HepG2 (cell line): ENCODE results near the gene DGKG. TPM values are rescaled to one million over a fixed set of nuclear protein-coding genes. Genes with fewer than 3 reads are reported as not detected.
A peak's percentile ranks its signal among the peaks of the same experiment; 100 is the strongest.

Experiments
- AKAP8 ChIP-seq: sonication (generic); formaldehyde crosslinking; IDR thresholded peaks from 2 replicates; pipeline ENCODE4 v1.5.1; 2020; ENCODE audit warnings: mild to moderate bottlenecking, missing genetic modification reagents
- DBP ChIP-seq: sonication (generic); formaldehyde crosslinking; IDR thresholded peaks from 2 replicates; pipeline ENCODE4 v1.4.0; 2020; ENCODE audit warnings: missing genetic modification reagents; ENCODE audit errors: not compliant biosample characterization
- ESRRA ChIP-seq: sonication (generic); formaldehyde crosslinking; IDR thresholded peaks from 2 replicates; pipeline ENCODE4 v1.5.1; 2020; ENCODE audit warnings: mild to moderate bottlenecking, low read depth, missing genetic modification reagents
- GATA4 ChIP-seq: sonication (generic); IDR thresholded peaks from 2 replicates; pipeline ENCODE4 v1.6.1; 2016; ENCODE audit warnings: antibody characterized with exemption, low read depth, borderline replicate concordance
- GRHL1 ChIP-seq: sonication (generic); formaldehyde crosslinking; conservative IDR thresholded peaks from 2 replicates; pipeline ENCODE4 v1.8.0; 2022; ENCODE audit warnings: missing genetic modification reagents
- HDAC2 ChIP-seq: sonication (generic); formaldehyde crosslinking; IDR thresholded peaks from 2 replicates; pipeline ENCODE4 v1.4.0; 2020; ENCODE audit warnings: missing genetic modification reagents
- HES4 ChIP-seq: sonication (generic); formaldehyde crosslinking; IDR thresholded peaks from 2 replicates; pipeline ENCODE4 v1.9.0; 2021; ENCODE audit warnings: mild to moderate bottlenecking, missing genetic modification reagents, borderline replicate concordance
- KAT2B ChIP-seq: fragments of 150-350 bp; IDR thresholded peaks from 2 replicates; pipeline ENCODE4 v1.6.1; 2014; ENCODE audit warnings: low read depth, low read length, borderline replicate concordance
- KDM1A ChIP-seq: IDR thresholded peaks from 2 replicates; pipeline ENCODE4 v1.6.1; 2016; ENCODE audit warnings: missing compliant biosample characterization
- KLF6 ChIP-seq: IDR thresholded peaks from 2 replicates; pipeline ENCODE4 v1.8.0; 2016; ENCODE audit warnings: missing biosample characterization, missing genetic modification reagents
- NPAS2 ChIP-seq: sonication (generic); formaldehyde crosslinking; IDR thresholded peaks from 2 replicates; pipeline ENCODE4 v1.8.0; 2022; ENCODE audit warnings: mild to moderate bottlenecking, missing genetic modification reagents, borderline replicate concordance
- TSC22D2 ChIP-seq: sonication (generic); formaldehyde crosslinking; IDR thresholded peaks from 2 replicates; pipeline ENCODE4 v1.5.1; 2020; ENCODE audit warnings: missing genetic modification reagents, mild to moderate bottlenecking, borderline replicate concordance
- ZBTB8A ChIP-seq: sonication (generic); formaldehyde crosslinking; IDR thresholded peaks from 2 replicates; pipeline ENCODE4 v1.4.0; 2020; ENCODE audit warnings: mild to moderate bottlenecking, low read depth, missing genetic modification reagents, borderline replicate concordance
- ZMYM3 ChIP-seq: sonication (generic); formaldehyde crosslinking; IDR thresholded peaks from 2 replicates; pipeline ENCODE4 v1.5.1; 2020; ENCODE audit warnings: mild to moderate bottlenecking, missing genetic modification reagents
- ZNF235 ChIP-seq: sonication (generic); formaldehyde crosslinking; IDR thresholded peaks from 2 replicates; pipeline ENCODE4 v1.8.1; 2023; ENCODE audit warnings: mild to moderate bottlenecking, missing genetic modification reagents, borderline replicate concordance
- ZNF337 ChIP-seq: sonication (generic); formaldehyde crosslinking; IDR thresholded peaks from 2 replicates; pipeline ENCODE4 v1.5.1; 2020; ENCODE audit warnings: missing genetic modification reagents, low read depth, mild to moderate bottlenecking, borderline replicate concordance
- ZNF382 ChIP-seq: sonication (generic); formaldehyde crosslinking; IDR thresholded peaks from 2 replicates; pipeline ENCODE4 v1.5.0; 2020; ENCODE audit warnings: missing genetic modification reagents, mild to moderate bottlenecking, borderline replicate concordance
- ZNF543 ChIP-seq: sonication (generic); formaldehyde crosslinking; IDR thresholded peaks from 2 replicates; pipeline ENCODE4 v1.4.0; 2020; ENCODE audit warnings: mild to moderate bottlenecking, missing genetic modification reagents
- ZNF704 ChIP-seq: sonication (generic); formaldehyde crosslinking; IDR thresholded peaks from 2 replicates; pipeline ENCODE4 v1.8.1; 2023; ENCODE audit warnings: mild to moderate bottlenecking, inconsistent platforms, moderate library complexity, missing genetic modification reagents, borderline replicate concordance
- ZNF775 ChIP-seq: sonication (generic); formaldehyde crosslinking; IDR thresholded peaks from 2 replicates; pipeline ENCODE4 v1.4.0; 2020; ENCODE audit warnings: missing genetic modification reagents, mild to moderate bottlenecking, moderate library complexity, borderline replicate concordance
- polyA plus RNA-seq, 8 experiments: library from polyadenylated mRNA; depleted of rRNA in 3 of 8; stranded (reverse) in 7 of 8; unstranded in 1 of 8; fragments of >200 nt; fragmentation: Illumina TruSeq in 4 of 8; extraction: Trizol in 4 of 8; gene quantifications; 2 replicates each; pipeline versions ENCODE4 v1.2.1 to v1.2.3, GENCODE V29; 2011 to 2016; ENCODE audit warnings: low read depth in 4 of 8, missing spikeins in 1 of 8, mixed read lengths in 1 of 8; ENCODE audit not compliant: insufficient read depth in 1 of 8
- total RNA-seq, 5 experiments: library from RNA; depleted of rRNA; stranded (reverse); fragments of >200 nt; fragmentation: Illumina TruSeq; extraction: Trizol; gene quantifications; 2 replicates each; pipeline ENCODE4 v1.2.3, GENCODE V29; 2016; ENCODE audit warnings: low read depth in 1 of 5
- TF ChIP-seq, protein P1 (sequence below): sonication (generic); formaldehyde crosslinking; IDR thresholded peaks from 2 replicates; pipeline ENCODE4 v1.4.0; 2020; ENCODE audit warnings: mild to moderate bottlenecking, low read depth, missing genetic modification reagents
- TF ChIP-seq, protein P2 (sequence below): sonication (generic); formaldehyde crosslinking; IDR thresholded peaks from 2 replicates; pipeline ENCODE4 v1.8.1; 2023; ENCODE audit warnings: mild to moderate bottlenecking, missing genetic modification reagents, borderline replicate concordance
- TF ChIP-seq, protein P3 (sequence below): sonication (generic); formaldehyde crosslinking; IDR thresholded peaks from 2 replicates; pipeline ENCODE4 v1.8.0; 2022; ENCODE audit warnings: mild to moderate bottlenecking, missing genetic modification reagents, moderate library complexity

Gene DGKG
- total and polyA plus RNA-seq, 2 of the 13 experiments (the other 11 are each of a cell fraction or from before 2014, with no cell fraction given): 3.8 to 6.2 TPM

GRCh38 chr3:186108106-186108940 is 253.7 kb downstream of the DGKG start (continued):
- TF ChIP-seq HDAC2 (CRISPR knock-in tag): no peak
- TF ChIP-seq GATA4: no peak
- no peak for TF ChIP-seq KLF6 (CRISPR knock-in tag)
- TF ChIP-seq ZNF337 (CRISPR knock-in tag): no peak
- TF ChIP-seq TSC22D2 (CRISPR knock-in tag): no peak
- no peak for TF ChIP-seq KAT2B
- TF ChIP-seq, protein P1, sequence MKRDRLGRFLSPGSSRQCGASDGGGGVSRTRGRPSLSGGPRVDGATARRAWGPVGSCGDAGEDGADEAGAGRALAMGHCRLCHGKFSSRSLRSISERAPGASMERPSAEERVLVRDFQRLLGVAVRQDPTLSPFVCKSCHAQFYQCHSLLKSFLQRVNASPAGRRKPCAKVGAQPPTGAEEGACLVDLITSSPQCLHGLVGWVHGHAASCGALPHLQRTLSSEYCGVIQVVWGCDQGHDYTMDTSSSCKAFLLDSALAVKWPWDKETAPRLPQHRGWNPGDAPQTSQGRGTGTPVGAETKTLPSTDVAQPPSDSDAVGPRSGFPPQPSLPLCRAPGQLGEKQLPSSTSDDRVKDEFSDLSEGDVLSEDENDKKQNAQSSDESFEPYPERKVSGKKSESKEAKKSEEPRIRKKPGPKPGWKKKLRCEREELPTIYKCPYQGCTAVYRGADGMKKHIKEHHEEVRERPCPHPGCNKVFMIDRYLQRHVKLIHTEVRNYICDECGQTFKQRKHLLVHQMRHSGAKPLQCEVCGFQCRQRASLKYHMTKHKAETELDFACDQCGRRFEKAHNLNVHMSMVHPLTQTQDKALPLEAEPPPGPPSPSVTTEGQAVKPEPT (CRISPR knock-in tag): no peak
- no peak for TF ChIP-seq ZNF775 (CRISPR knock-in tag)
- TF ChIP-seq ZNF235 (CRISPR knock-in tag): no peak
- 0 out of 2 replicates have a peak, but pooled peaks have one; percentile 53 for TF ChIP-seq HES4
- TF ChIP-seq, protein P2, sequence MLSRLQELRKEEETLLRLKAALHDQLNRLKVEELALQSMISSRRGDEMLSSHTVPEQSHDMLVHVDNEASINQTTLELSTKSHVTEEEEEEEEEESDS: no peak; the same call in 1 of the 2 replicates
- TF ChIP-seq GRHL1 (CRISPR knock-in tag): no peak
- no peak; the same call in 1 of the 2 replicates for TF ChIP-seq AKAP8 (CRISPR knock-in tag)
- TF ChIP-seq, protein P3, sequence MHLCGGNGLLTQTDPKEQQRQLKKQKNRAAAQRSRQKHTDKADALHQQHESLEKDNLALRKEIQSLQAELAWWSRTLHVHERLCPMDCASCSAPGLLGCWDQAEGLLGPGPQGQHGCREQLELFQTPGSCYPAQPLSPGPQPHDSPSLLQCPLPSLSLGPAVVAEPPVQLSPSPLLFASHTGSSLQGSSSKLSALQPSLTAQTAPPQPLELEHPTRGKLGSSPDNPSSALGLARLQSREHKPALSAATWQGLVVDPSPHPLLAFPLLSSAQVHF (CRISPR knock-in tag): no peak
- no peak for TF ChIP-seq ZNF382
- TF ChIP-seq ZMYM3 (CRISPR knock-in tag): no peak
- TF ChIP-seq NPAS2 (CRISPR knock-in tag): no peak
- no peak for TF ChIP-seq ESRRA (CRISPR knock-in tag)
- no peak for TF ChIP-seq ZBTB8A (CRISPR knock-in tag)
- TF ChIP-seq DBP: no peak
- no peak for TF ChIP-seq ZNF543
- TF ChIP-seq ZNF704 (CRISPR knock-in tag): no peak
- TF ChIP-seq KDM1A: no peak
